K562 (cell line): ENCODE measurements around the gene ACE. TPM values are rescaled to one million over a fixed set of nuclear protein-coding genes. Genes with fewer than 3 reads are reported as not detected.

Experiments
- ATAC-seq: fragments of 200-7000 bp; cut with Tn5 transposase; 3 replicates; pipeline ENCODE4 v1.9.1; 2020; ENCODE audit warnings: moderate library complexity
- BruUV-seq: library from RNA; stranded (reverse); fragments of 400-500 nt; replicated peaks from 2 replicates; lab custom pipeline; 2021; lab: Mats Ljungman, UMichigan
- CTCF ChIA-PET: fragments of 300-600 bp; formaldehyde crosslinking; extraction: SDS; loops from one replicate; lab custom pipeline; 2021; ENCODE audit warnings: low intra/inter-chr PET ratio; lab: Yijun Ruan, JAX
- POLR2A ChIA-PET: fragments of 300-600, 350-650 bp; sonication (Branson Sonifier 250); formaldehyde crosslinking; extraction: SDS; loops from one replicate; lab custom pipeline; 2021; ENCODE audit warnings: antibody characterized with exemption, inconsistent platforms; lab: Yijun Ruan, JAX
- DNase-seq, 4 experiments: peaks; one replicate each; pipeline versions ENCODE4 v3.0.0 to v3.0.0-alpha.2; 2011 to 2018; ENCODE audit warnings: low spot score in 3 of 4, mixed read lengths in 3 of 4; ENCODE audit errors: extremely low read depth in 1 of 4
- FAIRE-seq: peaks from 2 replicates; lab custom pipeline; 2011; peaks lifted over from hg19 to GRCh38; lab: Jason Lieb, UNC
- H2AFZ ChIP-seq: 2 replicates; pipeline ENCODE4 v1.6.0; 2011; ENCODE audit warnings: low read depth, low read length, control low read depth, inconsistent platforms
- H3K27ac ChIP-seq: fragments of 200-600 bp; 3 replicates; pipeline ENCODE4 v1.8.0; 2011; ENCODE audit warnings: low read depth, mild to moderate bottlenecking, control low read depth, inconsistent platforms, low read length, moderate library complexity, mixed read lengths; ENCODE audit errors: extremely low read depth
- H3K27me3 ChIP-seq, 2 experiments: fragments of 300-600 bp in 1 of 2; 2 replicates in 1 of 2; 3 replicates in 1 of 2; pipeline versions ENCODE4 v1.6.0 to v1.8.0; 2011; ENCODE audit warnings: inconsistent platforms in 2 of 2, low read length in 2 of 2, mild to moderate bottlenecking in 1 of 2, mixed read lengths in 1 of 2, moderate library complexity in 1 of 2; ENCODE audit not compliant: control insufficient read depth in 2 of 2, insufficient read depth in 2 of 2
- H3K36me3 ChIP-seq: fragments of 300-600 bp; 3 replicates; pipeline ENCODE4 v1.8.0; 2011; ENCODE audit warnings: mild to moderate bottlenecking, low read length, inconsistent platforms; ENCODE audit not compliant: control insufficient read depth, insufficient read depth
- H3K4me1 ChIP-seq, 2 experiments: fragments of 200-600 bp in 1 of 2; replicated peaks in 1 of 2; 2 replicates in 1 of 2; 3 replicates in 1 of 2; pipeline versions ENCODE4 v1.5.1 to v1.8.0; 2011; ENCODE audit warnings: inconsistent platforms in 2 of 2, low read length in 2 of 2, mild to moderate bottlenecking in 1 of 2, mixed read lengths in 1 of 2, moderate library complexity in 1 of 2; ENCODE audit not compliant: control insufficient read depth in 2 of 2, insufficient read depth in 2 of 2
- H3K4me2 ChIP-seq: 2 replicates; pipeline ENCODE4 v1.6.1; 2011; ENCODE audit warnings: low read length, control low read depth, inconsistent platforms, mixed read lengths; ENCODE audit not compliant: insufficient read depth
- H3K4me3 ChIP-seq: fragments of 200-600 bp; sonication (generic), shearing (Covaris generic); 2 replicates; pipeline ENCODE4 v1.5.1; 2016; ENCODE audit warnings: control low read depth, inconsistent platforms
- H3K79me2 ChIP-seq: fragments of 200-600 bp; 3 replicates; pipeline ENCODE4 v1.8.0; 2011; ENCODE audit warnings: low read length, inconsistent platforms; ENCODE audit not compliant: control insufficient read depth, insufficient read depth
- H3K9ac ChIP-seq, 2 experiments: 2 replicates each; pipeline versions ENCODE4 v1.6.0 to v1.6.1; 2011; ENCODE audit warnings: low read depth in 2 of 2, low read length in 2 of 2, control low read depth in 1 of 2, inconsistent platforms in 1 of 2, mild to moderate bottlenecking in 1 of 2, mixed read lengths in 1 of 2; ENCODE audit not compliant: insufficient read depth in 1 of 2
- H3K9me1 ChIP-seq: one replicate; pipeline ENCODE4 v1.6.0; 2011; ENCODE audit warnings: inconsistent platforms, mild to moderate bottlenecking, low read length, moderate library complexity; ENCODE audit not compliant: control insufficient read depth, insufficient read depth
- H3K9me3 ChIP-seq: replicated peaks from 2 replicates; pipeline ENCODE4 v1.5.1; 2011; ENCODE audit warnings: low read depth, low read length, inconsistent platforms; ENCODE audit not compliant: control insufficient read depth, insufficient read depth
- H4K20me1 ChIP-seq: replicated peaks from 2 replicates; pipeline ENCODE4 v1.6.1; 2011; ENCODE audit warnings: low read length, inconsistent platforms, mixed read lengths; ENCODE audit not compliant: control insufficient read depth, insufficient read depth
- ILK ChIP-seq: fragments of 450-650 bp; IDR thresholded peaks from 2 replicates; pipeline ENCODE4 v1.6.1; 2016; ENCODE audit warnings: missing genetic modification characterization, low read depth, mild to moderate bottlenecking, missing compliant biosample characterization, moderate library complexity, borderline replicate concordance
- SIN3A ChIP-seq, 2 experiments: fragments of 150-350 bp in 1 of 2; IDR thresholded peaks; 2 replicates each; pipeline ENCODE4 v1.6.1; 2011 to 2016; ENCODE audit warnings: borderline replicate concordance in 2 of 2, low read depth in 2 of 2, low read length in 2 of 2, mild to moderate bottlenecking in 2 of 2, moderate library complexity in 2 of 2; ENCODE audit not compliant: control insufficient read depth in 1 of 2
- ZNF780A ChIP-seq: fragments of 250-450 bp; sonication (Bioruptor Pico); IDR thresholded peaks from 2 replicates; pipeline ENCODE4 v1.5.0; 2021; ENCODE audit warnings: mild to moderate bottlenecking
- WGBS: fragments of 100-300 bp; shearing (Covaris generic); methylation state at CpG from one replicate; pipeline ENCODE4 v1.1.6; 2016; ENCODE audit warnings: low coverage, mixed read lengths; ENCODE audit not compliant: insufficient coverage; ENCODE audit errors: missing lambda C conversion rate; 5-methylcytosine and 5-hydroxymethylcytosine counted together
- in situ Hi-C: fragments of 300-500 bp; cut with MboI; formaldehyde crosslinking; loops from 4 replicates; pipeline ENCODE4 v1.15.0; 2018; ENCODE audit warnings: inconsistent platforms, mixed read lengths
- intact Hi-C: fragments of 100-400 bp; cut with micrococcal nuclease; formaldehyde crosslinking; loops from 2 replicates; pipeline ENCODE4 v1.14.2; 2022
- polyA plus RNA-seq, 8 experiments: library from polyadenylated mRNA; depleted of rRNA in 4 of 8; stranded (reverse) in 5 of 8; unstranded in 3 of 8; fragments of >200 nt; fragmentation: Nextera tagmentation in 2 of 8; fragmentation: Illumina TruSeq in 1 of 8; extraction: Ambion mirVana in 2 of 8; extraction: Trizol in 1 of 8; gene quantifications; 2 replicates each; pipeline versions ENCODE4 v1.2.1 to v1.2.3, GENCODE V29; 2011 to 2014; ENCODE audit warnings: inconsistent platforms in 1 of 8, missing spikeins in 1 of 8
- total RNA-seq, 7 experiments: library from RNA; depleted of rRNA in 6 of 7; stranded (reverse); fragments of >200 nt in 6 of 7; fragmentation: Illumina TruSeq in 2 of 7; extraction: Trizol in 2 of 7; gene quantifications; 2 replicates each; pipeline versions ENCODE4 v1.2.1 to v1.2.3, GENCODE V29; 2011 to 2021; ENCODE audit warnings: low replicate concordance in 1 of 7
- TF ChIP-seq, protein P1 (sequence below): sonication (generic); formaldehyde crosslinking; IDR thresholded peaks from 2 replicates; pipeline ENCODE4 v1.8.1; 2023; ENCODE audit warnings: mild to moderate bottlenecking, missing genetic modification reagents
- TF ChIP-seq, protein P2 (sequence below): fragments of 200-800 bp; sonication (Bioruptor generic); IDR thresholded peaks from 2 replicates; pipeline ENCODE4 v1.6.1; 2017; ENCODE audit warnings: missing genetic modification characterization, missing compliant biosample characterization

The ACE gene
- total and polyA plus RNA-seq, 9 of the 15 experiments (the other 6 are each of a cell fraction or from before 2014, with no cell fraction given): 0.07 to 2.5 (median 0.47) TPM; not detected in 1

GRCh38 chr17:63535640-63536039, 58.8 kb downstream of the ACE start:
- intact Hi-C loops (no loop called here), in situ Hi-C loops (no loop called here)
- Histone ChIP-seq H3K36me3 (no peaks in the 10 kb centered on the region), H2AFZ (no peak overlapping the region), H3K79me2 (no peaks in the 10 kb centered on the region), H3K4me1 (peaks cover 0 to 24% of the 10 kb centered on the region in 2 experiments; a peak in 2 of 5 replicates), H3K9me1 (peaks cover 3% of the 10 kb centered on the region), H3K9ac (no peak overlapping the region), H3K27me3 (peaks cover 32 to 66% of the 10 kb centered on the region in 2 experiments; a peak in 4 of 5 replicates), H3K4me3 (no peak overlapping the region), H3K27ac (no peak overlapping the region), H3K4me2 (no peak overlapping the region), H3K9me3 (no peaks in the 10 kb centered on the region), H4K20me1 (peaks cover 5% of the 10 kb centered on the region; the same call in 1 of the 2 replicates)
- WGBS: 37% methylated on average over 23 of the region's 24 CpGs
- ATAC-seq (no peak), DNase-seq (no peak), FAIRE-seq (no peak)
- POLR2A ChIA-PET: interaction anchor here (1.0 kb wide), 1 partner anchor 14 kb away, joined by 3 read pairs; no protein-coding TSS in a partner anchor
- no TSS peak for BruUV-seq
- CTCF ChIA-PET: no interaction called here
- TF ChIP-seq ZNF780A: no peak
- TF ChIP-seq, protein P1, sequence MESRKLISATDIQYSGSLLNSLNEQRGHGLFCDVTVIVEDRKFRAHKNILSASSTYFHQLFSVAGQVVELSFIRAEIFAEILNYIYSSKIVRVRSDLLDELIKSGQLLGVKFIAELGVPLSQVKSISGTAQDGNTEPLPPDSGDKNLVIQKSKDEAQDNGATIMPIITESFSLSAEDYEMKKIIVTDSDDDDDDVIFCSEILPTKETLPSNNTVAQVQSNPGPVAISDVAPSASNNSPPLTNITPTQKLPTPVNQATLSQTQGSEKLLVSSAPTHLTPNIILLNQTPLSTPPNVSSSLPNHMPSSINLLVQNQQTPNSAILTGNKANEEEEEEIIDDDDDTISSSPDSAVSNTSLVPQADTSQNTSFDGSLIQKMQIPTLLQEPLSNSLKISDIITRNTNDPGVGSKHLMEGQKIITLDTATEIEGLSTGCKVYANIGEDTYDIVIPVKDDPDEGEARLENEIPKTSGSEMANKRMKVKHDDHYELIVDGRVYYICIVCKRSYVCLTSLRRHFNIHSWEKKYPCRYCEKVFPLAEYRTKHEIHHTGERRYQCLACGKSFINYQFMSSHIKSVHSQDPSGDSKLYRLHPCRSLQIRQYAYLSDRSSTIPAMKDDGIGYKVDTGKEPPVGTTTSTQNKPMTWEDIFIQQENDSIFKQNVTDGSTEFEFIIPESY (CRISPR knock-in tag): peak; percentile 72
- TF ChIP-seq, protein P2, sequence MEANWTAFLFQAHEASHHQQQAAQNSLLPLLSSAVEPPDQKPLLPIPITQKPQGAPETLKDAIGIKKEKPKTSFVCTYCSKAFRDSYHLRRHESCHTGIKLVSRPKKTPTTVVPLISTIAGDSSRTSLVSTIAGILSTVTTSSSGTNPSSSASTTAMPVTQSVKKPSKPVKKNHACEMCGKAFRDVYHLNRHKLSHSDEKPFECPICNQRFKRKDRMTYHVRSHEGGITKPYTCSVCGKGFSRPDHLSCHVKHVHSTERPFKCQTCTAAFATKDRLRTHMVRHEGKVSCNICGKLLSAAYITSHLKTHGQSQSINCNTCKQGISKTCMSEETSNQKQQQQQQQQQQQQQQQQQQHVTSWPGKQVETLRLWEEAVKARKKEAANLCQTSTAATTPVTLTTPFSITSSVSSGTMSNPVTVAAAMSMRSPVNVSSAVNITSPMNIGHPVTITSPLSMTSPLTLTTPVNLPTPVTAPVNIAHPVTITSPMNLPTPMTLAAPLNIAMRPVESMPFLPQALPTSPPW (CRISPR knock-in tag): no peak
- TF ChIP-seq ILK (tag): no peak
- no peak for TF ChIP-seq SIN3A (IDR thresholded peaks at IDR 0.05; ENCODE audit: borderline replicate concordance in 2 of 2, control insufficient read depth in 1 of 2, low read depth in 2 of 2, low read length in 2 of 2)
